IMR-90 (cell line): ENCODE measurements around the gene GMCL1. TPM values are rescaled to one million over a fixed set of nuclear protein-coding genes. Genes with fewer than 3 reads are reported as not detected.

Source experiments
- ATAC-seq: fragments of 200-7000 bp; cut with Tn5 transposase; 2 replicates; pipeline ENCODE4 v1.9.1; 2020; ENCODE audit warnings: low read depth, mild to moderate bottlenecking, moderate library complexity
- BruUV-seq: library from RNA; stranded (reverse); fragments of 400-500 nt; replicated peaks from 2 replicates; lab custom pipeline; 2021; lab: Mats Ljungman, UMichigan
- CTCF ChIA-PET: fragments of 300-600 bp; formaldehyde crosslinking; extraction: SDS; loops from one replicate; lab custom pipeline; 2021; ENCODE audit warnings: antibody characterized with exemption; lab: Yijun Ruan, JAX
- POLR2A ChIA-PET: fragments of 300-600 bp; sonication (Branson Sonifier 250); formaldehyde crosslinking; loops from one replicate; lab custom pipeline; 2022; ENCODE audit warnings: antibody characterized with exemption; ENCODE audit not compliant: unreplicated experiment; lab: Charles Lee
- DNase-seq: peaks from one replicate; pipeline ENCODE4 v3.0.0; 2013
- H2AFZ ChIP-seq: replicated peaks from 2 replicates; pipeline ENCODE3; 2013; ENCODE audit warnings: low read length, mild to moderate bottlenecking; ENCODE audit not compliant: poor library complexity
- H2AK5ac ChIP-seq: 2 replicates; pipeline ENCODE4 v1.6.1; 2013; ENCODE audit warnings: low read depth, low read length, inconsistent platforms
- H2AK9ac ChIP-seq: replicated peaks from 2 replicates; pipeline ENCODE3; 2013; ENCODE audit warnings: mild to moderate bottlenecking, low read depth, low read length, moderate library complexity; ENCODE audit not compliant: poor library complexity
- H2BK120ac ChIP-seq: 2 replicates; pipeline ENCODE4 v1.6.1; 2013; ENCODE audit warnings: low read depth, low read length, inconsistent platforms
- H2BK15ac ChIP-seq: 3 replicates; pipeline ENCODE4 v1.6.1; 2013; ENCODE audit warnings: low read depth, low read length, inconsistent platforms
- H2BK20ac ChIP-seq: 2 replicates; pipeline ENCODE4 v1.6.1; 2013; ENCODE audit warnings: low read depth, mild to moderate bottlenecking, inconsistent platforms, low read length, moderate library complexity
- H2BK5ac ChIP-seq: 2 replicates; pipeline ENCODE4 v1.6.1; 2013; ENCODE audit warnings: mild to moderate bottlenecking, low read depth, low read length, inconsistent platforms; ENCODE audit not compliant: poor library complexity, severe bottlenecking
- H3K14ac ChIP-seq: replicated peaks from 2 replicates; pipeline ENCODE4 v1.6.1; 2013; ENCODE audit warnings: low read depth, low read length, inconsistent platforms
- H3K18ac ChIP-seq: 2 replicates; pipeline ENCODE4 v1.6.1; 2013; ENCODE audit warnings: low read depth, low read length, control low read depth
- H3K23ac ChIP-seq: 2 replicates; pipeline ENCODE4 v1.6.1; 2013; ENCODE audit warnings: low read depth, low read length, inconsistent platforms
- H3K27ac ChIP-seq: 2 replicates; pipeline ENCODE4 v1.5.1; 2013; ENCODE audit warnings: mild to moderate bottlenecking, control low read depth, low read length; ENCODE audit not compliant: insufficient read depth
- H3K27me3 ChIP-seq: 2 replicates; pipeline ENCODE4 v1.6.1; 2013; ENCODE audit warnings: low read length; ENCODE audit not compliant: control insufficient read depth, insufficient read depth
- H3K36me3 ChIP-seq: 2 replicates; pipeline ENCODE4 v1.6.1; 2013; ENCODE audit warnings: low read length, mixed read lengths; ENCODE audit not compliant: control insufficient read depth, insufficient read depth
- H3K4ac ChIP-seq: 2 replicates; pipeline ENCODE4 v1.6.1; 2013; ENCODE audit warnings: low read depth, low read length, inconsistent platforms
- H3K4me1 ChIP-seq: 2 replicates; pipeline ENCODE4 v1.6.1; 2013; ENCODE audit warnings: low read length, mixed read lengths; ENCODE audit not compliant: control insufficient read depth, insufficient read depth
- H3K4me2 ChIP-seq: 2 replicates; pipeline ENCODE4 v1.6.1; 2013; ENCODE audit warnings: low read depth, mild to moderate bottlenecking, control low read depth, low read length, moderate library complexity
- H3K4me3 ChIP-seq: 2 replicates; pipeline ENCODE4 v1.5.1; 2013; ENCODE audit warnings: low read depth, mild to moderate bottlenecking, control low read depth, low read length, moderate library complexity; ENCODE audit not compliant: insufficient read depth
- H3K56ac ChIP-seq: 2 replicates; pipeline ENCODE4 v1.6.1; 2013; ENCODE audit warnings: low read length, inconsistent platforms; ENCODE audit not compliant: insufficient read depth; ENCODE audit errors: extremely low read depth
- H3K79me1 ChIP-seq, 2 experiments: 2 replicates each; pipeline ENCODE4 v1.6.1; 2013; ENCODE audit warnings: low read length in 2 of 2, inconsistent platforms in 1 of 2, low read depth in 1 of 2
- H3K9ac ChIP-seq: 2 replicates; pipeline ENCODE4 v1.6.1; 2013; ENCODE audit warnings: low read depth, low read length, control low read depth
- H3K9me1 ChIP-seq: 2 replicates; pipeline ENCODE4 v1.6.1; 2013; ENCODE audit warnings: low read length, inconsistent platforms; ENCODE audit not compliant: insufficient read depth
- H3K9me3 ChIP-seq: 2 replicates; pipeline ENCODE4 v1.6.1; 2013; ENCODE audit warnings: low read length; ENCODE audit not compliant: control insufficient read depth, insufficient read depth
- H4K20me1 ChIP-seq: 2 replicates; pipeline ENCODE4 v1.6.1; 2013; ENCODE audit warnings: low read length, inconsistent platforms; ENCODE audit not compliant: insufficient read depth
- H4K5ac ChIP-seq: 2 replicates; pipeline ENCODE4 v1.6.1; 2013; ENCODE audit warnings: mild to moderate bottlenecking, low read depth, low read length, control low read depth
- H4K8ac ChIP-seq, 2 experiments: 2 replicates each; pipeline ENCODE4 v1.6.1; 2013; ENCODE audit warnings: low read depth in 2 of 2, low read length in 2 of 2, control low read depth in 1 of 2, inconsistent platforms in 1 of 2
- H4K91ac ChIP-seq: 2 replicates; pipeline ENCODE4 v1.6.1; 2013; ENCODE audit warnings: low read depth, low read length, inconsistent platforms; ENCODE audit not compliant: insufficient read depth
- BHLHE40 ChIP-seq: fragments of 150-350 bp; IDR thresholded peaks from 2 replicates; pipeline ENCODE4 v1.6.1; 2016; ENCODE audit warnings: mild to moderate bottlenecking, low read depth, low read length
- CEBPB ChIP-seq: IDR thresholded peaks from 2 replicates; pipeline ENCODE4 v1.6.1; 2012; ENCODE audit warnings: low read depth, low read length, improper control_type of control experiment
- CHD1 ChIP-seq: IDR thresholded peaks from 2 replicates; pipeline ENCODE4 v1.6.1; 2012; ENCODE audit warnings: low read depth, low read length, improper control_type of control experiment
- CTCF ChIP-seq: conservative IDR thresholded peaks from 2 replicates; pipeline ENCODE4 v1.5.1; 2012; ENCODE audit warnings: mild to moderate bottlenecking, low read depth, low read length, improper control_type of control experiment
- ELK1 ChIP-seq: fragments of 150-350 bp; IDR thresholded peaks from 2 replicates; pipeline ENCODE4 v1.6.1; 2016; ENCODE audit warnings: low read depth, mild to moderate bottlenecking, low read length, moderate library complexity, borderline replicate concordance
- FOS ChIP-seq: fragments of 150-350 bp; IDR thresholded peaks from 2 replicates; pipeline ENCODE4 v1.6.1; 2016; ENCODE audit warnings: low read depth, low read length
- MAFK ChIP-seq: IDR thresholded peaks from 2 replicates; pipeline ENCODE4 v1.6.1; 2012; ENCODE audit warnings: low read depth, low read length, improper control_type of control experiment
- MAZ ChIP-seq: IDR thresholded peaks from 2 replicates; pipeline ENCODE4 v1.6.1; 2012; ENCODE audit warnings: low read depth, mild to moderate bottlenecking, low read length, improper control_type of control experiment, moderate library complexity, borderline replicate concordance
- MXI1 ChIP-seq: IDR thresholded peaks from 2 replicates; pipeline ENCODE4 v1.6.1; 2012; ENCODE audit warnings: low read depth, mild to moderate bottlenecking, low read length, moderate library complexity, borderline replicate concordance
- NFE2L2 ChIP-seq: fragments of 150-350 bp; IDR thresholded peaks from 2 replicates; pipeline ENCODE4 v1.6.1; 2016; ENCODE audit warnings: low read depth, mild to moderate bottlenecking, low read length
- POLR2A ChIP-seq: IDR thresholded peaks from 2 replicates; pipeline ENCODE4 v1.6.1; 2012; ENCODE audit warnings: mild to moderate bottlenecking, low read depth, low read length
- RAD21 ChIP-seq: IDR thresholded peaks from 2 replicates; pipeline ENCODE4 v1.6.1; 2012; ENCODE audit warnings: low read length, improper control_type of control experiment
- RCOR1 ChIP-seq: IDR thresholded peaks from 2 replicates; pipeline ENCODE4 v1.6.1; 2012; ENCODE audit warnings: mild to moderate bottlenecking, low read length, improper control_type of control experiment; ENCODE audit not compliant: insufficient replicate concordance
- RFX5 ChIP-seq: IDR thresholded peaks from 2 replicates; pipeline ENCODE4 v1.8.0; 2012; ENCODE audit warnings: low read depth, mild to moderate bottlenecking, low read length, moderate library complexity
- SMC3 ChIP-seq: fragments of 150-350 bp; IDR thresholded peaks from 2 replicates; pipeline ENCODE4 v1.6.1; 2016; ENCODE audit warnings: low read depth, mild to moderate bottlenecking, antibody characterized with exemption, low read length, moderate library complexity
- WGBS, 2 experiments: methylation state at CpG; one replicate each; pipeline versions ENCODE4 v1.1.5 to v1.1.7; 2013; ENCODE audit warnings: missing lambda C conversion rate in 2 of 2; ENCODE audit not compliant: insufficient read length in 1 of 2; ENCODE audit errors: extremely low coverage in 2 of 2; 5-methylcytosine and 5-hydroxymethylcytosine counted together
- dilution Hi-C: fragments of 300-500 bp; cut with HindIII; formaldehyde crosslinking; loops from one replicate; pipeline ENCODE4 v1.14.3; 2018; ENCODE audit warnings: low sequenced_read_pairs; ENCODE audit not compliant: unreplicated experiment
- in situ Hi-C: fragments of 300-500 bp; cut with MboI; formaldehyde crosslinking; loops from 3 replicates; pipeline ENCODE4 v1.14.3; 2019; ENCODE audit warnings: low sequenced_read_pairs, inconsistent platforms, mixed read lengths
- intact Hi-C: fragments of 100-400 bp; cut with micrococcal nuclease; formaldehyde crosslinking; loops from 2 replicates; pipeline ENCODE4 v1.10.0; 2022
- polyA plus RNA-seq, 3 experiments: library from polyadenylated mRNA; depleted of rRNA; stranded (reverse); fragments of >200 nt; gene quantifications; 2 replicates each; pipeline ENCODE4 v1.2.3, GENCODE V29; 2012; ENCODE audit warnings: low replicate concordance in 1 of 3
- total RNA-seq: library from RNA; depleted of rRNA; stranded (reverse); fragments of >200 nt; gene quantifications from 2 replicates; pipeline ENCODE4 v1.2.3, GENCODE V29; 2012
- TF ChIP-seq, protein P1 (sequence below): fragments of 150-350 bp; IDR thresholded peaks from 2 replicates; pipeline ENCODE4 v1.6.1; 2017; ENCODE audit warnings: mild to moderate bottlenecking, antibody characterized with exemption, low read length, low read depth

Gene GMCL1
- total and polyA plus RNA-seq, 2 of the 4 experiments (the other 2 are of a cell fraction): 2.8 to 3.4 TPM

DNA sequence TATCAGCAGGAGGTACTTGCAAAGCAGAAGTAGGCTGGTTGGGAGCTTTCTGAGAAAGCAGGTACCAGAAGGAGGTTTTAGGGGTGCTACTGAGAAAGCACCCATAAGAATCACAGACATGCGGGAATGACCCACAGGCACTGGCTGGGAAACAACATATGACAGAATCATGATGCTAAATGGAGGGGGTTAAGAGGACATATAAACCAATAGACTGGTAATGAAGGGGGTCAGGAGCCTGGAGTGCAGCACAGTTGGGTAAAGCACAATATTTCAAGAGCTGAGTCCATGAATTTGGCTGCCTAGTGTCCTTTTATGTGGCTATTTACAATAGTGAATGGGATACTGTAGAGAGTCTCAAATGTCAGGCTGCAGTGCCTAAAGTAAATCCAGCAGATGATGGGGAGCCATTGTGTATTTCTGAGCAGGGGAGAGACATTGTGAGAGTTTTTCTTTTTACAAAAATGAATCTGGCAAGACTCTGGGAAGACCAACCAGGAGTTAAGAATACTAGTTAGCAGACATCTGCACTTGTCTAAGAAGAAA is 27.6 kb upstream of the GMCL1 start:
- no peak overlapping the region for H3K56ac ChIP-seq
- no peaks in the 10 kb centered on the region for H3K9me3 ChIP-seq
- no CpG with 5 or more reads among the region's 1 CpG for WGBS, 2 experiments
- DNase-seq (no peak), ATAC-seq (no peak)
- H3K36me3 ChIP-seq: peaks cover 6% of the 10 kb centered on the region
- no peak overlapping the region for H3K14ac ChIP-seq
- no peak overlapping the region for H3K4me2 ChIP-seq
- H3K18ac ChIP-seq: no peak overlapping the region
- TF ChIP-seq NFE2L2: no peak
- TF ChIP-seq MXI1: no peak
- TF ChIP-seq POLR2A: no peak
- TF ChIP-seq RFX5: no peak
- no peak for TF ChIP-seq BHLHE40
- TF ChIP-seq RCOR1: no peak
- no peak for TF ChIP-seq FOS
- TF ChIP-seq, protein P1, sequence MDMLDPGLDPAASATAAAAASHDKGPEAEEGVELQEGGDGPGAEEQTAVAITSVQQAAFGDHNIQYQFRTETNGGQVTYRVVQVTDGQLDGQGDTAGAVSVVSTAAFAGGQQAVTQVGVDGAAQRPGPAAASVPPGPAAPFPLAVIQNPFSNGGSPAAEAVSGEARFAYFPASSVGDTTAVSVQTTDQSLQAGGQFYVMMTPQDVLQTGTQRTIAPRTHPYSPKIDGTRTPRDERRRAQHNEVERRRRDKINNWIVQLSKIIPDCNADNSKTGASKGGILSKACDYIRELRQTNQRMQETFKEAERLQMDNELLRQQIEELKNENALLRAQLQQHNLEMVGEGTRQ: no peak
- TF ChIP-seq MAZ: no peak
- TF ChIP-seq CEBPB: no peak
- TF ChIP-seq CTCF: no peak
- no peak for TF ChIP-seq MAFK
- TF ChIP-seq RAD21: no peak
- TF ChIP-seq ELK1: no peak
- TF ChIP-seq SMC3: no peak
- TF ChIP-seq CHD1: no peak
- no TSS peak for BruUV-seq
- dilution Hi-C loops: no loop called here
- no peak overlapping the region for H2BK15ac ChIP-seq
- ChIA-PET POLR2A (interaction anchor here (0.6 kb wide), 1 partner anchor 1885 kb away, joined by 3 read pairs; no protein-coding TSS in a partner anchor), CTCF (no interaction called here)
- H3K9ac ChIP-seq: no peak overlapping the region
- H4K20me1 ChIP-seq: peaks cover 2% of the 10 kb centered on the region; the same call in 1 of the 2 replicates
- H3K9me1 ChIP-seq: no peaks in the 10 kb centered on the region
- no peak overlapping the region for H2AK9ac ChIP-seq
- no peaks in the 10 kb centered on the region; a peak in 2 of 4 replicates for H3K79me1 ChIP-seq
- H4K8ac ChIP-seq: no peak overlapping the region
- H3K4me1 ChIP-seq: peaks cover 7% of the 10 kb centered on the region; the same call in 1 of the 2 replicates
- H3K23ac ChIP-seq: no peak overlapping the region
- no peak overlapping the region for H3K4me3 ChIP-seq
- H2AK5ac ChIP-seq: no peak overlapping the region
- no peak overlapping the region for H2BK120ac ChIP-seq
- H4K5ac ChIP-seq: no peak overlapping the region
- no peak overlapping the region for H2BK20ac ChIP-seq
- no peaks in the 10 kb centered on the region for H3K27me3 ChIP-seq
- no peak overlapping the region for H2BK5ac ChIP-seq
- H3K27ac ChIP-seq: no peak overlapping the region
- H2AFZ ChIP-seq: no peak overlapping the region
- H4K91ac ChIP-seq: no peak overlapping the region
- H3K4ac ChIP-seq: no peak overlapping the region
- in situ Hi-C loops: no loop called here
- intact Hi-C loops: no loop called here
